Activated B cell treated with CpG ODN at 0.5 μM for 24 hours (primary cell): ENCODE data around the gene PRDM5. TPM values are rescaled to one million over a fixed set of nuclear protein-coding genes. Genes with fewer than 3 reads are reported as not detected.

Experiments used
- ATAC-seq: fragments of 200-7000 bp; cut with Tn5 transposase; one replicate; pipeline ENCODE4 v1.10.0; 2021; ENCODE audit warnings: low read depth, mild to moderate bottlenecking, moderate library complexity
- CTCF ChIA-PET: fragments of 350-600 bp; sonication (Branson Sonifier 250); formaldehyde crosslinking; loops from one replicate; lab custom pipeline; 2021; ENCODE audit warnings: antibody characterized with exemption; lab: Charles Lee
- POLR2A ChIA-PET: fragments of 350-600 bp; sonication (Branson Sonifier 250); formaldehyde crosslinking; loops from one replicate; lab custom pipeline; 2021; ENCODE audit warnings: antibody characterized with exemption; lab: Charles Lee
- DNase-seq: peaks from one replicate; pipeline ENCODE4 v3.0.0; 2022
- H3K27ac Mint-ChIP-seq: one replicate; pipeline ENCODE4 v1.8.0; 2020; ENCODE audit warnings: mixed read lengths
- H3K27me3 Mint-ChIP-seq: one replicate; pipeline ENCODE4 v1.8.0; 2021; ENCODE audit warnings: mixed read lengths
- H3K36me3 Mint-ChIP-seq: one replicate; pipeline ENCODE4 v1.8.0; 2021; ENCODE audit warnings: low read depth, mixed read lengths
- H3K4me1 Mint-ChIP-seq: one replicate; pipeline ENCODE4 v1.8.0; 2021; ENCODE audit warnings: mixed read lengths
- H3K4me3 Mint-ChIP-seq: one replicate; pipeline ENCODE4 v1.8.0; 2020; ENCODE audit warnings: mild to moderate bottlenecking, mixed read lengths
- H3K9me3 Mint-ChIP-seq: one replicate; pipeline ENCODE4 v1.8.0; 2020; ENCODE audit warnings: mixed read lengths
- CTCF ChIP-seq: fragments of 200-600 bp; IDR thresholded peaks from one replicate; pipeline ENCODE4 v1.8.0; 2022; ENCODE audit warnings: antibody characterized with exemption, mild to moderate bottlenecking
- intact Hi-C: fragments of 100-400 bp; cut with micrococcal nuclease; formaldehyde crosslinking; loops from one replicate; pipeline ENCODE4 v1.15.1; 2024
- total RNA-seq: library from RNA; stranded (reverse); gene quantifications from 2 replicates; pipeline ENCODE4 v1.2.3, GENCODE V29; 2022

The PRDM5 gene
- total RNA-seq, 1 donor from 2014 or later, result not detected

- H3K4me3 Mint-ChIP-seq, result no peak overlapping the region
- H3K36me3 Mint-ChIP-seq, result no peaks in the 10 kb centered on the region
- H3K9me3 Mint-ChIP-seq, result no peaks in the 10 kb centered on the region
- DNase-seq (no peak), ATAC-seq (no peak)
- H3K27me3 Mint-ChIP-seq, result no peaks in the 10 kb centered on the region
- H3K27ac Mint-ChIP-seq, result no peak overlapping the region
- ChIA-PET POLR2A (no interaction called here), CTCF (no interaction called here)
- no peaks in the 10 kb centered on the region for H3K4me1 Mint-ChIP-seq
- intact Hi-C loops, result no loop called here
- no peak for TF ChIP-seq CTCF
Observed at GRCh38 chr4:120691536-120691935, 231.0 kb downstream of the PRDM5 start.

- CTCF ChIA-PET, result no interaction called here
- Mint-ChIP-seq H3K27me3 (no peaks in the 10 kb centered on the region), H3K9me3 (no peaks in the 10 kb centered on the region), H3K4me3 (no peak overlapping the region), H3K4me1 (no peaks in the 10 kb centered on the region), H3K27ac (no peak overlapping the region), H3K36me3 (no peaks in the 10 kb centered on the region)
- POLR2A ChIA-PET, result no interaction called here
- ATAC-seq, result no peak
- DNase-seq, result no peak
- intact Hi-C loops, result no loop called here
- TF ChIP-seq CTCF, result no peak
Observed at GRCh38 chr4:120691106-120691505, 231.4 kb downstream of the PRDM5 start.

- no peak for TF ChIP-seq CTCF
- ChIA-PET POLR2A (no interaction called here), CTCF (no interaction called here)
- H3K4me3 Mint-ChIP-seq, result no peak overlapping the region
- H3K9me3 Mint-ChIP-seq, result no peaks in the 10 kb centered on the region
- H3K27me3 Mint-ChIP-seq, result no peaks in the 10 kb centered on the region
- no peaks in the 10 kb centered on the region for H3K4me1 Mint-ChIP-seq
- intact Hi-C loops, result no loop called here
- H3K36me3 Mint-ChIP-seq, result no peaks in the 10 kb centered on the region
- no peak for ATAC-seq
- no peak overlapping the region for H3K27ac Mint-ChIP-seq
- DNase-seq, result no peak
Observed at GRCh38 chr4:120688791-120689190, 233.7 kb downstream of the PRDM5 start.

GRCh38 chr4:120685756-120686278, 236.7 kb downstream of the PRDM5 start:
- DNase-seq, result no peak
- peaks cover 1% of the 10 kb centered on the region for H3K9me3 Mint-ChIP-seq
- no peaks in the 10 kb centered on the region for H3K36me3 Mint-ChIP-seq
- no peaks in the 10 kb centered on the region for H3K4me1 Mint-ChIP-seq
- intact Hi-C loops, result no loop called here
- ChIA-PET POLR2A (no interaction called here), CTCF (no interaction called here)
- TF ChIP-seq CTCF, result no peak
- no peak for ATAC-seq
- H3K27me3 Mint-ChIP-seq, result no peaks in the 10 kb centered on the region
- H3K27ac Mint-ChIP-seq, result no peak overlapping the region
- no peak overlapping the region for H3K4me3 Mint-ChIP-seq

- no peak for DNase-seq
- POLR2A ChIA-PET, result no interaction called here
- no peak overlapping the region for H3K27ac Mint-ChIP-seq
- no peak for ATAC-seq
- TF ChIP-seq CTCF, result no peak
- no peaks in the 10 kb centered on the region for H3K4me1 Mint-ChIP-seq
- peaks cover 9% of the 10 kb centered on the region for H3K9me3 Mint-ChIP-seq
- intact Hi-C loops, result no loop called here
- H3K36me3 Mint-ChIP-seq, result no peaks in the 10 kb centered on the region
- no peak overlapping the region for H3K4me3 Mint-ChIP-seq
- H3K27me3 Mint-ChIP-seq, result no peaks in the 10 kb centered on the region
- CTCF ChIA-PET, result no interaction called here
Observed at GRCh38 chr4:120683897-120684540, 238.5 kb downstream of the PRDM5 start.
